ENCODE results near the gene TP53BP2.

TP53BP2 gene

DNA sequence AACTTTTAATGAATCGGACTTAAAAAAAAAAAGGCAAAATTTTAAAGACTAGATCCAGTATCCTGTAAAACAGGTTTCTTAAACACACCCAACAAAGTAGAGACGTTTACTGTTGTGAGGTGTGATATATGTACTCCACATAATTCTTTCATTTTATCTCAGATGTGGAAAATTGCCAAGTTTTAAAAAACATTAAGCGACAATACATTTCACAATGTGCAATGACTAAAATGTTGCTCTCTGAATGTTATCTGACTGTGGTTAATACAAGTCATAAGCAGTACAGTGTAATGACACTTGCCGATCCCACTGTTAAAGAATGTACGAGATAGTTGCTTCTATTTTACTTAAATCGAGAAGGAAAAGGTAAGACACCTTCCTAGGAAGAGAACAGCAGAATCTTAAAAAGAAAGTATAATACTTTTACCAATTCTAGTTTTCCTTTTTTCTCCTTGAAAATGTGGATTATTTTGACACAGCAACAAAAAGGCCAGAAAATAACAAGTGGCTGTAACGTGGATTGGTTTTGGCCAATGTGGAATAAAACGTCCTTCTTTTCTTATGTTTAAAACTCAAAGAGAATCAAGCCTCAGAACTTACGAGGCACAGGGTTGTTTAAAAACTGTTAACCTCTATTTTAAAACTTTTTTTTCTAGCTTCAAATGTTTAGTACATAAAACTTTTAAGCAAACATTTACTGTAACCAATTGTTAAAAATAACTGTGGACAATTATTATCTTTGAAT, 51.4 kb downstream of the TP53BP2 start:
- DNase-seq = no peak

DNA sequence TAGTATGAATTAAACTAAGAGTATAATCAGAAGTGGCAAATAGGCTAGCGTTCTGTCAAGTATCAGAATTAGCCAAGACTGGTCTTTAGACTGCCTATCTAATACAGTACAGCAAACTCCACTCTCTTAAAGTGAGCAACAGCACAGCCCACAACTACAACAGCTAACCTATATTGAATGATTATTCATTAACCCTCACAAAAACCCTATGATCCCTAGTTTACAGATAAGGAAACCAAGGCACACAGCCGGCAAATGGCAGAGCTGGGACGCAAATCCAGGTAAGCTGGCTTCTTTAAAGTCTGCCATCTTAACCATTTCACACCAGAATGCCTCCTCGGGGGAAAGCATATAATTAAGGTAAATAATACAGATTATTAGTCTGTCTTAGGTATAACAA, 52.0 kb downstream of the TP53BP2 start:
- DNase-seq = no peak

DNA sequence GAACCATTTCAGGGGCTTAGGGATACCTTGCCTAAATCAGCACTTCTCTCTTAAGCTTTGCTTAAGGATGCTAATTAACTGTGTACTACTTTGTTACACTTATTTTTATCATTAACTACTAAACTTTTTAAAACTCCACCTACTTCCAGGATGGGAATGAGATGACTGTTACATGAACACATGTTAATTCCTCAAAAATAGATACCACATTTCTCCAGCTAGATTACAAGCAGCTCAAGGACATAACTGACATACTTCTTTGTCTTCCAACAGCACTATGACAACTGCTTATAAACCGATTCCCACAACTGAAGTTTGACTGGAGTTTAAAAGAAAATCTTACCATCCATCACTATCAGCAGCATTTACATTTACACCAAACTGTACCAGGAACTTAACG, 53.7 kb downstream of the TP53BP2 start:
- DNase-seq = no peak

- DNase-seq = no peak
Observed at GRCh38 chr1:223788746-223789415, 56.9 kb downstream of the TP53BP2 start.

GRCh38 chr1:223785808-223786207, 59.9 kb downstream of the TP53BP2 start:
- DNase-seq = no peak

- DNase-seq = no peak
Observed at GRCh38 chr1:223784541-223784940, 61.2 kb downstream of the TP53BP2 start.

DNA sequence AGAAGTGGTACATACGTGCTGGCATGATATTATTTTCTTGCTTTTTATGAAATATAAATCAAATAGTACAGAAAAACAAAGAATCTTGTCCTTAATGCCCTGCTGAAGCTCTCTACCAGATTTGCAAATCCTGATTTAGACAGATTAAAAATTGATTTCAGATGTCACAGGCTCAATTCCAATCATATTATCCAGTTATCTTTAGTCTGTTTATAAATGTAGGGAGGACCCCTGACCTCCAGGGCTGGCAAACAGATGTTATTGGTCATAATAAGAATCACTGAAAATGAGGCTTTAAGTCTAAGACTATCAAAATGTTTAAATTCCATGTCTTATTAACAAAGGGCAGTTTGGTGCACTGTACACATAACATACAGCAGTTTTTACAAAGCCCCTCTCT, 62.1 kb downstream of the TP53BP2 start:
- no peak for DNase-seq

DNA sequence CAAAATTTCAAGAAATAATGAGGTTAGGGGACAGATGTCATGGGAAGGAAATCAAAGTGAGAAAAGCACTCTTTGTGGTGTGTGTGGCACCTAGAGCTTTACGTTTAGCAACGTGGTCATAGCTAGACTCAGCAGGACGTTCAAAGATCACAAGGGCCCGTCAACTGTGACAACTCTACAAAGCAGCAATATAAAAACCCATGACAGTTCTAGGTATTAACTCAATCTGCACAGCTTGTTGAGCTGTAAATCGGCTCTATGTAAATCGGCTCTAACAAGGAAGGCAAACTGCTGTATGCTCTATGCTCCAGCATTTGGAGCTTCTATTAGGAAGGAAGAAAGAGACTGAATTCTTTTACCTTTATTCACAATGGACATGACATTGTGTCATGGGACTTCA, 64.8 kb downstream of the TP53BP2 start:
- no peak for DNase-seq

DNA sequence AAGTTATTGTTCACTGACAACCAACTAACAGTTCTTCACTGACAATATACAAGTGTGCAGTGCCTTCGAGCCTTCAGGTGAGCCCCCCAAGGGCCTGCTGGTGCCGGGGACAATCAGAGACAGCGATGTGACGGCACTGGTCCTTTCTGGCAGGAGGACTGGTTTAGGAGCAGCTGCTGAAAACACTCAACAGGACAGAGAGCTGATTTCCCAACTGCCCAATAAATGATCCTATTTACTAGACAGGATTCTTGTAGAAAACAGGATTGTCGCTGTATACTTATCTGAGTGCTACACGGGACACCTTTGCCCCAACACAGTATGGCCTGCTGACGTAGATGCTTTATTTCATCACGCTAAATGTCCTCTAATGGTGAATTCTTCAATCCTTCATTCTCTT, 65.4 kb downstream of the TP53BP2 start:
- DNase-seq = no peak

- DNase-seq = no peak
Observed at GRCh38 chr1:223776826-223777454, 68.8 kb downstream of the TP53BP2 start.

- no peak for DNase-seq
Observed at GRCh38 chr1:223776075-223776814, 69.5 kb downstream of the TP53BP2 start.

- DNase-seq = no peak
Observed at GRCh38 chr1:223775711-223776074, 70.1 kb downstream of the TP53BP2 start.

- DNase-seq = no peak
Observed at GRCh38 chr1:223775054-223775453, 70.7 kb downstream of the TP53BP2 start.

DNA sequence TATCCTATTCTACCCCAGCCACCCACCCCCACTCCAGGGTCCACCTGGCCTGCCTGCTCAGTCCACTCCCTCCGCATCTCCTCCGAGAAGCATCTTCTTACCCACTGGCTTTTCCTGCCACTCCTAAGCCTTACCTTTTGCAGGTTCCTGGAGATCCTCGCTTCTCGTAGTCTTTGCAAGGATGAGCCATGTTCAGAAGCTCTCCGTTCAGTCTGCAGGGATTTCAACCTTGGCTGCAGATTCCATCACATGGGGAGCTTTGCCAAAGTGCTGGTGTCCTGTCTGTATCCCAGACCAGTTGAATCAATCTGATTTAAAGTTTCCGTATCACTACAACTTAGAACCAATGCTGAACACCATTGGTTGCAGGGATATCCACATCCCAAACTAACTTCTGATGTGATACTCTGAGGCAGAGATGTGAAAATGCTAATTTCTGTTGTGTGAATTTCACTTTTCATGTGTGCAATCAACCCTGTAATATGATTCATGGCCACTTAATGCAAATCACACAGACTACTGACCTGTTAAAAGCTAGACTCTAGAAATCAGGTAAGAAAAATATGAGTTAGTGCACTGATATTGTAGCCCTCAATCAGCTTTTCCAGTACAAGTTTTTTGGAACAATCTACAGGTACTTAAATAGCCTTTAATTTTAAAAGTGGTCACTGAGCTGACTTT, 71.5 kb downstream of the TP53BP2 start:
- DNase-seq = no peak

- no peak for DNase-seq
Observed at GRCh38 chr1:223772771-223773160, 73.0 kb downstream of the TP53BP2 start.

DNA sequence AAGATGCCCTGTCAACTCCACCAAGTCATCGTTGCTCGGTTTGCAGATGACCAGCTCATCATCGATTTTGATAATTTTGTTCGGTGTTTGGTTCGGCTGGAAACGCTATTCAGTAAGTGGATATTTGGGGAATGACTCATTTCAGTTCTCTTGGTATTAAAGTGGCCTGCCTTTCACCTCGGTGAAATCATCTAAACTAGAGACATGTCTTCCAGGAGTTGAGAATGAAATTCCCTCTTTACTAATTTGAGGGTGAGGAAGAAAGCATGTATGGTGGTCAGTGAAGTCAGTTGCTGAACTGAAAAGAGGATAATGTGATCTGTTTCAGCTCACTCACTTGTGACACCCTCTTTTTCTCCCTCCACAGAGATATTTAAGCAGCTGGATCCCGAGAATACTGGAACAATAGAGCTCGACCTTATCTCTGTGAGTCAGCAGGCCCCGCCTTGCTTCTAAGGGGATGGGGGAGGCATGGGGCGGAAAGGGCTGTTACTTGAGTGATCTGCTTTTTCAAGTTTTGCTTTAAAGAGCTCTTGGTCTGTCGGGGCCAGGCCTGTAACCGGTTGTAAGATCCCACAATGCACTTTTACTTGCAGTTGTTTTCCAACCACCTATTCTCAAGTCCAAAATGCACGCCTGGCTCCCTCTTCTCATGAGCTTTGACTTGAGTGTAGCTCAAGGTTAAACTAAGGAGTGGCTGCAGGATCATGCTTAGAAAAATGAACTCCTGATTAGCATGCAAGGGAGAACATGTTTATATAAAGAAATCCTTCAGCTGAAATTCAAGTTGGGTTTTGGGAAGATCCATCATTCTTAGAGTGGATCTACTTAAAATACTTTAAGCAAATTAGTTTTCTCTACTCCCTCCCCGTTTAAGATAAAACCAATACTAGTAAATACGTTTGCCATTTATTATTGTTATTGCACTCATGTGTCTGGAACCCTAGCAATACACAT, 73.7 kb downstream of the TP53BP2 start:
- DNase-seq = no peak

DNA sequence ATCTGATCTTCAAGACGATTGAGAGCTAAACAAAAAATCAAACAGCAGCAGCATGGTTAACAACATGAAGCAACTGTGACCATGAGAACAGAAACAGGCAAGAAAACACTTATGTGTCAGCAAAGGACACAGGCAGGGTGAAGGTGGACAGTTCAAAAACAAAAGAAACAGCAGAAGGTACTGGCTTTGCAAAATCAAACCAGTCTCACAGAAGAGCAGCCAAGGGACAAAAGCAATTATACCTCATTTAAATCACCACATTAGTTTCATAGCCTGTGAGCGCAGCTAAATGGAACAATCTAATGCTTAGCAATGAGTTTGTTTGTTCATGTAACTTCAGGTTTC, 74.3 kb downstream of the TP53BP2 start:
- DNase-seq = no peak

GRCh38 chr1:223770621-223771315, 75.0 kb downstream of the TP53BP2 start:
- DNase-seq = no peak

GRCh38 chr1:223765719-223766340, 79.9 kb downstream of the TP53BP2 start:
- DNase-seq = peak; percentile 61

DNA sequence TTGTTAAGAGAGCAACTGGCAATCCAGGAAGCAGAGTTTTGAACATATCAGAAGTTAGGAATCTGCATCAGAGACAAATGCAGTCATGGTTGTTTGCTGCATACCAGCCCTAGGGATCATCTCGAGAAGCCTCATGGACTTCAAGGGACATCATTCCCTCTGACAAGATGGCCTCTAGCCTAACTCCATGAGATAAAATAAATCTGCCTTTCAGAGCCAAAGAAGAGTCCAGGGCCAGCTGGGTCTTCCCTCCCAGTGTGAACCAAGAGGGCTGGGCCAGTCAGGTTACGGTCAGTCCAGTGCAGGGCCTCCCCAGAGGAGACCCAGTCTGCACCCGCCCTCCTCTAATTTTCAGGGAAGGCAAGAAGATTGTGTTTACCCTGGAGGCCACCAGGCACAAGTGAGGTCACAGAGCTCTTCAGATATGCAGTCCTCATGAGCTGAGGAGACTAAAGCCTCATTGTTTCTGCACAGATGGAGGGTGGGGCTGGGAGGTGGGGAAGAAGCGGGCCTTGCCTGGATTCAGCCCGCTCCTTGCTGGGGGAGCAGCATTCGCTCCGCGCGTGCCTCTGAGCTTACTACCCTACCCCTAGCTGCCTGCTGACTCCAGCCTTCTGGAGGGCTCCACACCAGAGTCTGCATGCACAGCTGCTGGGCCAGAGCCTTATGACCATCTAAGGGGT, 80.6 kb downstream of the TP53BP2 start:
- DNase-seq = peak; percentile 49
